ENCODE results near the gene COP1.

Gene COP1

DNA sequence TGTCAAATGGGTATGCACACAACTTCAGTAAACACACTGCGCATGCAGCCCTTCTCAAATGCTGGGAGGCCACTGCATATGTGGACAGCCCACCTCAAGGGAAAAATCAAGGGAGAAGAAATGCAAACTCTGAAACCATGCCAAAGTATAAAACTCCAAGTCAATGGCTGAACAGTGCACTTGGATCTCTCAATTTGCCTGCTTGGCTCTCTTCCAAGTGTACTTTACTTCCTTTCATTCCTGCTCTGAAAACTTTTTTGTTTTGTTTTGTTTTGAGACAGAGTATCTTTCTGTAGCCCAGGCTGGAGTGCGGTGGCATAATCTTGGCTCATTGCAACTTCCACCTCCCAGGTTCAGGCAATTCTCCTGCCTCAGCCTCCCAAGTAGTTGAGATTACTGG, 18.8 kb upstream of the COP1 start:
- TF ChIP-seq, protein P1, sequence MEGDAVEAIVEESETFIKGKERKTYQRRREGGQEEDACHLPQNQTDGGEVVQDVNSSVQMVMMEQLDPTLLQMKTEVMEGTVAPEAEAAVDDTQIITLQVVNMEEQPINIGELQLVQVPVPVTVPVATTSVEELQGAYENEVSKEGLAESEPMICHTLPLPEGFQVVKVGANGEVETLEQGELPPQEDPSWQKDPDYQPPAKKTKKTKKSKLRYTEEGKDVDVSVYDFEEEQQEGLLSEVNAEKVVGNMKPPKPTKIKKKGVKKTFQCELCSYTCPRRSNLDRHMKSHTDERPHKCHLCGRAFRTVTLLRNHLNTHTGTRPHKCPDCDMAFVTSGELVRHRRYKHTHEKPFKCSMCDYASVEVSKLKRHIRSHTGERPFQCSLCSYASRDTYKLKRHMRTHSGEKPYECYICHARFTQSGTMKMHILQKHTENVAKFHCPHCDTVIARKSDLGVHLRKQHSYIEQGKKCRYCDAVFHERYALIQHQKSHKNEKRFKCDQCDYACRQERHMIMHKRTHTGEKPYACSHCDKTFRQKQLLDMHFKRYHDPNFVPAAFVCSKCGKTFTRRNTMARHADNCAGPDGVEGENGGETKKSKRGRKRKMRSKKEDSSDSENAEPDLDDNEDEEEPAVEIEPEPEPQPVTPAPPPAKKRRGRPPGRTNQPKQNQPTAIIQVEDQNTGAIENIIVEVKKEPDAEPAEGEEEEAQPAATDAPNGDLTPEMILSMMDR (IDR thresholded peaks at IDR 0.05; ENCODE audit: low read depth, low read length): no peak
- no peak for DNase-seq (ENCODE audit: extremely low read depth, low read depth)

GRCh38 chr1:176225479-176225875, 18.4 kb upstream of the COP1 start:
- no peak for DNase-seq (ENCODE audit: extremely low read depth, low read depth)
- TF ChIP-seq, protein P1 (IDR thresholded peaks at IDR 0.05; ENCODE audit: low read depth, low read length): no peak

DNA sequence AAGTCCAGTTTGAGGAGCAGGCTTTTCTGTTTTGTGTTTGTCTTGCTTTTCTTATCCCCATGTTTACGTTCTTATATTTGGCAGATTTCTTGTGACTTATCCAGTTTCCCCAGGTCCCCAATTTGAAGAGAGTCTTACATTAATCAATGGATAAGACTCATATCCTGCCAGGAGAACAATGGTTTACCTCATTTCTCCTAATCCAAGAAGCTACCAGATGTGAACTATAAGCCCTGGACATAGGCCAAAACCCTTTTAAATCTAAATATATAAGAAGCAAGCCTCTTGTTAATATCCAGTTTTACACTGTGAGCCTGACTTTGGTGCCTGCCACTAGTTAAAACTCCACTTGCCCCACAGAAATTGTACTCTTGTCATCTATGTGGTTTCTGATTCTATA, 15.1 kb upstream of the COP1 start:
- TF ChIP-seq, protein P1 (IDR thresholded peaks at IDR 0.05; ENCODE audit: low read depth, low read length): no peak
- DNase-seq (ENCODE audit: extremely low read depth, low read depth): no peak

GRCh38 chr1:176220100-176220689, 13.1 kb upstream of the COP1 start:
- TF ChIP-seq, protein P1 (IDR thresholded peaks at IDR 0.05; ENCODE audit: low read depth, low read length): no peak
- no peak for DNase-seq (ENCODE audit: extremely low read depth, low read depth)

DNA sequence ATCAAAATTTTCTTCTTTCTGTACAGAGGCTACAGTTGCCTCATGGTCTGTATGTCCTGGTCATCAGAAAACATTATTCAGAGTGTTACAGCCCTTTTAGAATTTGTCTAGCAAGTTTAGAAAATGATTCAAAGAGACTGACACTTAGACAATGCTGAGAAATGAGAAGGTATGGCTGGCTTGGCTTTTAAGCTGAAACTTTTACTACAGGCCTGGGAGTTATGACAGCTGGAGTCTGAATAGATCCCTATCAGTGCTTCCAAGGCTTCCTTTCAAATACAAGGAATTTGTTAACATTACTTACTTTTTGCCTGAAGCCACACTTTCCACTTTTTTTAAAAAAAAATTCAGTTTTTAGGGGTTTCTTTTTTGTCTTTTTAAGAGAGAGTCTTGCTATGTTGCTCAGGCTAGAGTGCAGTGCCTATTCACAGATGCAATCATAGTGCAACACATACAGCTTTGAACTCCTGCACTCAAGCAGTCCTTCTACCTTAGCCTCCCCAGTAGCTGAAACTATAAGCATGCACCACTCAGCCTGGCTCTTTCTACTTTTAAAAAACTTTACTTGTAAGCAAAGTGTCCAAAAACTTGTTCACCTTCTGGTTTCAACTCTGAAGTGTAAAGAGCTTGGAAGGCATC, 10.5 kb upstream of the COP1 start:
- TF ChIP-seq, protein P1 (IDR thresholded peaks at IDR 0.05; ENCODE audit: low read depth, low read length): no peak

DNA sequence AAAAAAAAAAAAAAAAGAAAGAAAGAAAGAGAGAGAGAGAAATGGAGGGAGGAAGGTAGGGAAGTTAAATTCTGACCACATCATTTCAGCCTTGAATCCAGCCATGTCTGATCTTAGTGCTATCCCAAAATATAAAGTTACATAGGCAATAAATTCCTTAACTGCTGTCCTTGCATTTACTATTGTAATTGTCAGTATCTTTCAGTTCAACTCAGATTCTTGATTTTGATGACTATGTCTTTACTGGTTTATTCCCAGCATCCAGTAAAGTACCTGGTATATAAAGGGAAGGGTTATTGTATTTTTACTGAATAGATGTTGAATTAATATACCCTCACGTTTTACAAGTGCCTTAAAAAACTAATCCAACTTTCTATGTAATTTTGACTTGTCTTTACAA, 8.9 kb upstream of the COP1 start:
- TF ChIP-seq, protein P1 (IDR thresholded peaks at IDR 0.05; ENCODE audit: low read depth, low read length): no peak
- DNase-seq (ENCODE audit: extremely low read depth, low read depth): no peak

More for the DNA sequence above, 10.5 kb upstream of the COP1 start:
- DNase-seq (ENCODE audit: extremely low read depth, low read depth): no peak

DNA sequence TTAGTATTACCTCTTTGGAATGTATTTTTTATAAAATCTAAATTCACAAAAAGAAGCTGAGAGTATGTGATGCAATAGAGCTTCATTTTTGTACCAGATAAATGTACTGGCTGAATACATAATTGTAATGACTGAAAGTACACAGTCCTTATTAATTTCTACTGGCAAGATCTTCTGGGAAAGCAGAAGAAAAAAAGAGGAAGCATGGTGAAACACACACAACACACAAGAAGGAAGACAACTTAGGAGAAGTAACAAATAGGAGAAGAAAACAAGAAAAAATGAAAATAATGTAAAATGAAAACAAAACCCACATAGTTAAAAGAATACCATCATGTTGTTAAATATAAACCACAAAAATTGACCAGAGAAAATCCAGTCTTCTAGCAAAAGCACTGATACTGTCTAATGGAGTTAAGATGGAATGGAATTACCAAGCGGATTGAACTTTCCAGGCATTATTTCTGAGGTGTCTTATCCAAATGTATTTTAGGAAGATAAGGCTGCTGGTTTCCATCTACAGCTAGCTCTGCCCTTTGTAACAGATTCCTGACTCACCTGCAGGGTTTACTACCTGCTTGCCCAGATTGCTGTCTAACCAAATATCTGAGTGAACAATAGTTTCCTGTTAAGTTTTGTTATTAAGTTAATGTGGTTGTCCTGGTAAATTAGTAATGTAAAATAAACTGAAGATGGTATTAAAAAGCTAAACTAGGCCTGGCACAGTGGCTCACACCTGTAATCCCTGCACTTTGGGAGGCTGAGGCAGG, 4.5 kb upstream of the COP1 start:
- TF ChIP-seq, protein P1 (IDR thresholded peaks at IDR 0.05; ENCODE audit: low read depth, low read length): no peak
- no peak for DNase-seq (ENCODE audit: extremely low read depth, low read depth)

Measured in AG09319 (cell line).